Erythroblast (primary cell): Measurements from ENCODE around the gene UBAC2.

ENCODE experiments used
- GATA1 ChIP-seq: IDR thresholded peaks from 2 replicates; pipeline ENCODE4 v1.6.1; 2011; ENCODE audit warnings: low read depth, mild to moderate bottlenecking, control low read depth, low read length, moderate library complexity
- POLR2A ChIP-seq: IDR thresholded peaks from 2 replicates; pipeline ENCODE4 v1.6.1; 2011; ENCODE audit warnings: mild to moderate bottlenecking, low read length

GRCh38 chr13:99260216-99260615 is 59.6 kb downstream of the UBAC2 start:
- TF ChIP-seq POLR2A (no peak), GATA1 (no peak)
